Liver (tissue), 9 donors: Measurements from ENCODE around the gene IFT122. TPM values are rescaled to one million over a fixed set of nuclear protein-coding genes. Genes with fewer than 3 reads are reported as not detected.

Source experiments
- DNase-seq: peaks from one replicate; pipeline ENCODE4 v3.0.0-alpha.2; 2017; ENCODE audit warnings: low spot score
- H3K27ac ChIP-seq, 2 donors: one replicate each; pipeline ENCODE4 v1.7.0; 2013; ENCODE audit warnings: inconsistent platforms in 2 of 2, low read length in 2 of 2, control low read depth in 1 of 2, low read depth in 1 of 2, mild to moderate bottlenecking in 1 of 2
- H3K27me3 ChIP-seq, 4 donors: one replicate each; pipeline versions ENCODE4 v1.6.1 to v1.7.0; 2013; ENCODE audit warnings: low read length in 3 of 4, inconsistent platforms in 1 of 4, mild to moderate bottlenecking in 1 of 4, moderate library complexity in 1 of 4; ENCODE audit not compliant: control insufficient read depth in 4 of 4, insufficient read depth in 4 of 4
- H3K36me3 ChIP-seq, 4 donors: one replicate each; pipeline versions ENCODE4 v1.6.1 to v1.7.0; 2013; ENCODE audit warnings: low read length in 3 of 4, mild to moderate bottlenecking in 3 of 4, low read depth in 1 of 4, moderate library complexity in 1 of 4; ENCODE audit not compliant: control insufficient read depth in 4 of 4, insufficient read depth in 3 of 4
- H3K4me1 ChIP-seq, 4 donors: one replicate each; pipeline versions ENCODE4 v1.6.1 to v1.7.0; 2013; ENCODE audit warnings: low read length in 3 of 4, mild to moderate bottlenecking in 3 of 4, moderate library complexity in 1 of 4; ENCODE audit not compliant: control insufficient read depth in 4 of 4, insufficient read depth in 4 of 4
- H3K4me3 ChIP-seq, 3 donors: one replicate each; pipeline versions ENCODE4 v1.6.1 to v1.7.0; 2013; ENCODE audit warnings: low read length in 3 of 3, control low read depth in 1 of 3, low read depth in 1 of 3, mild to moderate bottlenecking in 1 of 3
- H3K9ac ChIP-seq, 2 donors: one replicate each; pipeline ENCODE4 v1.7.0; 2013; ENCODE audit warnings: low read length in 2 of 2, mild to moderate bottlenecking in 2 of 2, moderate library complexity in 2 of 2, control low read depth in 1 of 2, low read depth in 1 of 2
- H3K9me3 ChIP-seq, 4 donors: one replicate each; pipeline versions ENCODE4 v1.6.1 to v1.7.0; 2013; ENCODE audit warnings: low read length in 3 of 4; ENCODE audit not compliant: control insufficient read depth in 4 of 4
- CTCF ChIP-seq: fragments of 150-350 bp; IDR thresholded peaks from 2 replicates; pipeline ENCODE4 v1.5.1; 2017; ENCODE audit warnings: improper control_type of control experiment, low read depth, low read length; ENCODE audit not compliant: missing input control
- EGR1 ChIP-seq, 2 donors: IDR thresholded peaks; 2 replicates each; pipeline ENCODE4 v1.6.1; 2016 to 2018; ENCODE audit warnings: antibody characterized with exemption in 2 of 2, low read depth in 2 of 2
- FOXA1 ChIP-seq: IDR thresholded peaks from 2 replicates; pipeline ENCODE4 v1.6.1; 2016; ENCODE audit warnings: antibody characterized with exemption
- FOXA2 ChIP-seq: IDR thresholded peaks from 2 replicates; pipeline ENCODE4 v1.6.1; 2016; ENCODE audit warnings: antibody characterized with exemption
- GABPA ChIP-seq, 2 donors: IDR thresholded peaks in 1 of 2; conservative IDR thresholded peaks in 1 of 2; 2 replicates each; pipeline ENCODE4 v1.6.1; 2016; ENCODE audit warnings: antibody characterized with exemption in 2 of 2, mild to moderate bottlenecking in 1 of 2, moderate library complexity in 1 of 2
- HNF4A ChIP-seq, 2 donors: conservative IDR thresholded peaks; 2 replicates each; pipeline ENCODE4 v1.6.1; 2016; ENCODE audit warnings: antibody characterized with exemption in 2 of 2, mild to moderate bottlenecking in 2 of 2
- HNF4G ChIP-seq: IDR thresholded peaks from 2 replicates; pipeline ENCODE4 v1.6.1; 2016; ENCODE audit warnings: antibody characterized with exemption
- JUND ChIP-seq, 2 donors: IDR thresholded peaks; 2 replicates each; pipeline ENCODE4 v1.6.1; 2016; ENCODE audit warnings: antibody characterized with exemption in 2 of 2
- MAX ChIP-seq: IDR thresholded peaks from 2 replicates; pipeline ENCODE4 v1.6.1; 2016; ENCODE audit warnings: antibody characterized with exemption
- NR2F2 ChIP-seq: IDR thresholded peaks from 2 replicates; pipeline ENCODE4 v1.6.1; 2016; ENCODE audit warnings: antibody characterized with exemption
- RAD21 ChIP-seq, 2 donors: IDR thresholded peaks; 2 replicates each; pipeline ENCODE4 v1.6.1; 2016; ENCODE audit warnings: antibody characterized with exemption in 2 of 2, mild to moderate bottlenecking in 2 of 2
- RXRA ChIP-seq, 2 donors: IDR thresholded peaks; 2 replicates each; pipeline ENCODE4 v1.6.1; 2017 to 2018; ENCODE audit warnings: antibody characterized with exemption in 2 of 2, mild to moderate bottlenecking in 1 of 2
- SP1 ChIP-seq: IDR thresholded peaks from 2 replicates; pipeline ENCODE4 v1.6.1; 2018; ENCODE audit warnings: antibody characterized with exemption, mild to moderate bottlenecking
- TAF1 ChIP-seq: conservative IDR thresholded peaks from 2 replicates; pipeline ENCODE4 v1.6.1; 2016; ENCODE audit warnings: antibody characterized with exemption, mild to moderate bottlenecking
- YY1 ChIP-seq: IDR thresholded peaks from 2 replicates; pipeline ENCODE4 v1.6.1; 2016; ENCODE audit warnings: antibody characterized with exemption, mild to moderate bottlenecking
- ZBTB33 ChIP-seq: IDR thresholded peaks from 2 replicates; pipeline ENCODE4 v1.6.1; 2016; ENCODE audit warnings: antibody characterized with exemption
- WGBS: extraction: QIAGEN DNeasy Blood & Tissue Kit; methylation state at CpG from one replicate; pipeline ENCODE4 v1.1.7; 2013; 5-methylcytosine and 5-hydroxymethylcytosine counted together
- polyA plus RNA-seq, 2 donors: library from polyadenylated mRNA; stranded (reverse) in 1 of 2; unstranded in 1 of 2; fragments of 200-250 nt in 1 of 2; fragments of >200 nt in 1 of 2; fragmentation: Nextera tagmentation in 1 of 2; extraction: Ambion mirVana in 1 of 2; gene quantifications; one replicate each; pipeline versions ENCODE4 v1.2.1 to v1.2.3, GENCODE V29; 2013 to 2015
- total RNA-seq, 2 donors: library from RNA; depleted of rRNA; stranded (reverse); fragments of >200 nt; gene quantifications; one replicate each; pipeline ENCODE4 v1.2.3, GENCODE V29; 2014
- TF ChIP-seq, protein P1 (sequence below): IDR thresholded peaks from 2 replicates; pipeline ENCODE4 v1.6.1; 2016; ENCODE audit warnings: antibody characterized with exemption
- donor health status: healthy.
- donor health status: healthy.
- donor health status: healthy.
- donor health status: healthy.
- donor health status: healthy.

Gene IFT122
- total and polyA plus RNA-seq, 4 donors: 3.3 to 25.8 (median 10.6) TPM

DNA sequence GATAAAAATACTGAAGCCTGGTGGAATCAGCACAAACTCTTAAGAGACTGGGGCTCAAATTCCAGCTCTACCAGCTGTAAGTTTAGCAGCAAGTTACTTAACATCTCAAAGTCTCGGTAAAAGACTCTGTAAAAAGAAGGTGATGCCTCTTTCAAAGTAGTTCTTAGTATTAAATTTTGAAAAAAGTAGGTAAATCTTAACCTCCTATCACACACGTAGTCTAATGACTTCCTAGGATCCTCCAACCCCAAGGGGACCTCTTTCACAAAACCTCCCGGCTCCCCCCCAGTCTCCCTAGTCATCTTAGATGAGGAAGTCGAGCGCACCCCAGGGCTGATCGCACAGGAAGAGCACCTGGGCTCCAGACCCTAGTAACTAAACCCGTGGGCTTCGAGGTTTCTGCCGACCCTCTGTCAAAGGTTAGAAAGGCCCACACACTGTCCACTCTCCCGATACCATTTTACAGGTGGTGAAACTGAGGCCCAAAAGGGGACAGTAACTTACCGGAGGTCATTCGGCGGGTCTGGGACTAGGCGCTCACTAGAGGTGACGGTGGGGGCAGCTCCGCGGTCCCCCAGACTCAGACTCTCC, 703 bp upstream of the IFT122 start:
- H3K4me1 ChIP-seq: peaks cover 0 to 70% (median 42%) of the 10 kb centered on the region in 4 donors

GRCh38 chr3:129440618-129441190, 680 bp downstream of the IFT122 start:
- peaks cover 0 to 57% (median 33%) of the 10 kb centered on the region in 4 donors for H3K4me1 ChIP-seq
- H3K27me3 ChIP-seq: no peaks in the 10 kb centered on the region
- H3K4me3 ChIP-seq: peak overlapping the region; percentile 78 to 84 (median 81)
- peak overlapping the region; percentile 44 to 87 for H3K9ac ChIP-seq
- peaks cover 0 to 12% (median 7%) of the 10 kb centered on the region in 4 donors for H3K36me3 ChIP-seq
- H3K9me3 ChIP-seq: no peaks in the 10 kb centered on the region
- TF ChIP-seq HNF4A (conservative IDR thresholded peaks at IDR 0.05) (no peak), CTCF (no peak), GABPA (IDR thresholded peaks at IDR 0.05 in 1 of 2, conservative IDR thresholded peaks at IDR 0.05 in 1 of 2) (no peak), RXRA (IDR thresholded peaks at IDR 0.05) (no peak), MAX (no peak), JUND (IDR thresholded peaks at IDR 0.05) (no peak), SP1 (no peak), RAD21 (IDR thresholded peaks at IDR 0.05) (no peak), TAF1 (no peak), YY1 (no peak), FOXA1 (no peak), HNF4G (no peak), ZBTB33 (no peak), NR2F2 (no peak)
- TF ChIP-seq, protein P1, sequence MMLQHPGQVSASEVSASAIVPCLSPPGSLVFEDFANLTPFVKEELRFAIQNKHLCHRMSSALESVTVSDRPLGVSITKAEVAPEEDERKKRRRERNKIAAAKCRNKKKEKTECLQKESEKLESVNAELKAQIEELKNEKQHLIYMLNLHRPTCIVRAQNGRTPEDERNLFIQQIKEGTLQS: no peak
- WGBS: 9% methylated on average over 9 of the region's 9 CpGs
- H3K27ac ChIP-seq: peak overlapping the region; percentile 86
- no peak for DNase-seq

More for the DNA sequence above, 703 bp upstream of the IFT122 start:
- H3K9ac ChIP-seq: peak overlapping the region; percentile 66 to 77
- H3K36me3 ChIP-seq: peaks cover 0 to 16% (median 7%) of the 10 kb centered on the region in 4 donors
- H3K27me3 ChIP-seq: no peaks in the 10 kb centered on the region
- peak overlapping the region; percentile 74 to 87 for H3K27ac ChIP-seq
- TF ChIP-seq FOXA1: no peak
- no peak for TF ChIP-seq FOXA2
- no peak for TF ChIP-seq EGR1 (IDR thresholded peaks at IDR 0.05; ENCODE audit: low read depth in 2 of 2)
- TF ChIP-seq TAF1: no peak
- no peak for TF ChIP-seq YY1
- TF ChIP-seq MAX: no peak
- no peak for TF ChIP-seq GABPA (IDR thresholded peaks at IDR 0.05 in 1 of 2, conservative IDR thresholded peaks at IDR 0.05 in 1 of 2)
- TF ChIP-seq HNF4G: no peak
- no peak for TF ChIP-seq SP1
- no peak for TF ChIP-seq JUND (IDR thresholded peaks at IDR 0.05)
- peak overlapping the region; percentile 72 to 89 (median 72) for H3K4me3 ChIP-seq
- H3K9me3 ChIP-seq: no peaks in the 10 kb centered on the region
- under 1% methylated on average over 17 of the region's 17 CpGs for WGBS
- no peak for DNase-seq
